Esophagus squamous epithelium (tissue), 4 donors: Measurements from ENCODE around the gene DVL1.

ENCODE experiments used
- CTCF ChIP-seq, 6 experiments: fragments of 450-650 bp in 4 of 6; fragments of 200-600 bp in 2 of 6; sonication (generic) in 2 of 6; IDR thresholded peaks; one replicate each; pipeline ENCODE4 v1.5.1; 2016 to 2019; ENCODE audit warnings: antibody characterized with exemption in 6 of 6, mild to moderate bottlenecking in 4 of 6, moderate library complexity in 4 of 6
- POLR2A ChIP-seq, 4 donors: fragments of 450-650 bp; IDR thresholded peaks; one replicate each; pipeline ENCODE4 v1.6.1; 2017; ENCODE audit warnings: antibody characterized with exemption in 4 of 4, mild to moderate bottlenecking in 4 of 4, moderate library complexity in 3 of 4

GRCh38 chr1:1349256-1350012 is at the start of gene DVL1:
- TF ChIP-seq CTCF (IDR thresholded peaks at IDR 0.05) = peak in 5 of 6 experiments; percentile 39 to 67 (median 53)
- TF ChIP-seq POLR2A (IDR thresholded peaks at IDR 0.05) = peak in 2 of 4 donors; percentile 20 to 53
